GM21786 (cell line): Measurements from ENCODE around the gene CCDC32.

ENCODE experiments used
- ATAC-seq: cut with Tn5 transposase; IDR thresholded peaks from one replicate; pipeline ENCODE4 v1.9.1; 2021; ENCODE audit not compliant: unreplicated experiment

CCDC32 gene

DNA sequence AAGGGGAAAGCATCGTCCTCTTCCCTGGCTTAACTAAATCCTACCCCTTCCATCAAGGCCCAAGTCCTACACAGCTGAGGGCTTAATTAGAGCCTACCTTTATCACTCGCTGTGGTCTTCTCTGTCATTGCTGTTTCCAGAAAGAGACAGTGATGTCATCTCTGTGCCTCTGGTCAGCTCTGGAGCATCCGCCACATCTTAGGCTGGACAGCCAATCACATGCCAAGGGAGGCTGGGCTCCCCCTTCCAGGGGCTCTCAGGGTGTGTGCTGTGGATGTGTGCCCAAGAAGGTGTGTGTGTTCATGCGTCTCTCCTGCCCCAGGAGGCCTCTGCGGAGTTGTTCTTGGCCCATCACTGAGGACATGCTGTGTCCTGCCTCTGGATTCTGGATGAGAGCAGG lies 51.2 kb downstream of the CCDC32 start:
- ATAC-seq: no peak

DNA sequence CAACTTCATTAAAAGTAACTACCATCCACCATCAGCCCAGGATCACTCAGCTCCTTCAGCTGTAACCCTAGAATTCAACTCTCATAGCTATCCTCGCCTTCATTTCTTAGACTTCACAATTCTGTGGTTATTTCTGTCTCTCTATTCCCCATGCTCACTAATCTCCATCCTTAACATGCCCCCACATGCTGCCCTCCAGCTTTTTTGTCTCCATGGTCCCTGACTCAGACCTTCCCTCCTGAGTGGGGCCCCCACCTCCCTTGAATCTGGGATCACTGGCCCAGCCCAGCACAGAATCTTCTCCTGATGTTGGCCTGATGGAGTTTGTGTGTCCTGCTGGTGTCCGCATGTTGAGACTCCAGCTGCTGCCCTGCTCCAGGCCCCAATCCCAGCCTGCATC lies 52.4 kb downstream of the CCDC32 start:
- ATAC-seq: no peak

DNA sequence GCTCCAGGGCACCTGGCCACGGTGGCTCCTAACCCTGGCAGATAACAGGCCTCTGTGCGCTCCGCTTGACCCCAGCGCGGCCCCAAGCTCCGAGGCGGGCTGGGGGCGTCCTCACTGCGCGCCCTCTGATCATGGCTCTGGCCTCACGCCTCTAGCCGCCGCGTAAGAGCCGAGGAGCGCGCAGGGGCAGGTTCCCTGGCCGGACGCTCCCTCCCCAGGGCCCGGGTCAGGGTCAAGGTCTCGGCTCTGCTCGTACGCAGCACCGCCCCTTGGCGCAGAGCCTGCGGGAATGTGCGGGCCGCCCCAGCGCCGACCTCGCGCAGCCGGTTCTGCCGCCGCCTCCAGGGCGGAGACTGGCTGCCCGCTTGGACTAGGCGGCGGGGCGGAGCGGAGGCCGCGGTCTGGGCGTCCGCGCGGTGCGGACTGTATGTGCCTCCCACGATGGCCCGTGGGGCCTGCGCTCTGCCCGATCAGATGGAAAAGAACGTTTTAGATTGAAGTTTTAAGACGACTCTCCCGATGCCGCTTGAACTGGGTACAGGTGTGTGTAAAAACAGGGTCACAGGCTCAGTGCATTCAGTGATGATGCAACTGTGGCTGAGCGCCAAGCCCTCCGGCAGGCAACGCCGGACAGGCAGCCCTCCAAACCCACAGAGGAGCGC lies 53.2 kb downstream of the CCDC32 start:
- ATAC-seq: no peak

DNA sequence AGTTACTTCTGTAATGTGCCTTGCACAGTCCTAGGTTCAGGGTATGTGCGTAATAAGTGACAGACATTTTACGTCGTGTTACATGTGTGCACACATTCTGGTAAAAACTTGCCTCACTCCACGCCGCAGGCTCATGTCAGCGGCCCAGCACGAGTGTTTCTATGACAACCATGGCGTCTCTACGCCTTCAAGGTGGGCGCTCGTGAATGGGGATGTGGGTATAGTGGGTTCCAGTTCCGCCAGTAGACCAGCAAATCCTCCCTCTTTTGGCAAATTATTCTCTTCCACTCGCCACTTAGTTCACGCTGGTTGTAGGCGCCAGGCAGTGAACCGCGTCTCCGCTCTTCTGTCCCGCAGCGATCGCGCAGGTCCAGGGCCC lies 53.8 kb downstream of the CCDC32 start:
- no peak for ATAC-seq

DNA sequence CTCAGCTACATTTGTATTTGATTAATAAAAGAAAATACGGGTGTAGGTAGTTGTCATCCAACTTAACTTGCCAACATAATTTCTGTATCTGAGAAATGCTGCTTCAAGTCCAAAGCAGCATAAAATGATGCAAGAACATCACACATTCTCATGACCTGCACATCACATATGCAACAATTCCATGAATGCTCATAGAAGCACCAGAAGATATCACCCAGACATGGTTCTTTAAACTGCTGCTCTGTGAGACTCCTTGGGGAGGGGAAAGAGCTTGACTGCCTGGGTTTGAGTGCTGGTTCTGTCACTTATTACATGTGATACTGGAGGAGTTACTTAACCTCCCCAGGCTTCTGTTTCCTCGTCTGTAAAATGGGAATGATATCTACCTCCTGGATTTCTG lies 54.6 kb downstream of the CCDC32 start:
- no peak for ATAC-seq

DNA sequence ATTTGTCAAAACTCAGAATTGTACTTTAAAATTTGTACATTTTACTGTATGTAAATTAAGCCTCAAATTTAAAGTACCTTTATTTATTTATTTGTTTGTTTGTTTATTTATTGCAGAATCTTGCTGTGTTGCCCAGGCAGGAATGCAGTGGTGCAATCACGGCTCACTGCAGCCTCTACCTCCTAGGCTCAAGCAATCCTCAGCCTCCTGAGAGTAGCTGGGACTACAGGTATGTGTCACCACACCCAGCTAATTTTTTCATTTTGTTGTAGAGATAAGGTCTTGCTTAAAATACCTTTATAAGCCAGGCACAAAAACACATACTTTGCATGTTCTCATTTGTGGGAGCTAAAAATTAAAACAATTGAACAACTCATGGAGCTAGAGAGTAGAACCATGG lies 56.6 kb downstream of the CCDC32 start:
- no peak for ATAC-seq

DNA sequence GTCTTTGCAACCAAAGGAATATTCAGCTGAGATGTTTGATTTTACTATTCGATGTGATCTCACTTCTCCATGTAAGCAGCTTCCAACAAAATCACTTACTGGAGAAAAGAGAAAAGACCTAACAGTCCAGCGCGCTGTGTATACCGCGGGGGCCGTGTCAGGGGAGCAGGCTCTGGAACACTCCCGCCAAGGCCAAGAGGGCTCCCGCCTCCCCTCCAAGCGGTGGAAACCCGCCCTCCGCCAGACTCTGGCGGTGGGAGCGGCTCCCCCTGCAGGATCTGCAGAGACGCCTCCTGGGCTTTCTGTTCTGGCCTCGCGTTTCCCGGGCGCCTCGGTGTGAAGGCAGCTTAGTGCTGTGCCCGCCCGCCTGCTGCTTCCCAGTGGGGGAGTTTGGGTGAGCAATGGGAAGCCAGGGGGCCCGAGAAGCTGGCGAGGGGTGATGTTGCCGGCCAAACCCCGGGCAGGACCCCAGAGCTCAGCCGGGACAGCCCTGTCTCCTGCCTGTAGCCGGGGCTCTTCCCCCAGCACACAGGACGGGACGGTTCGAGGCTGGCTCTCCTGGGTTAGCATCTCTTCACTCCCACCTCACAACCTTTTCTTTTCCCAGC lies 57.8 kb downstream of the CCDC32 start:
- ATAC-seq: peak; percentile 46
